DOHH2 (cell line): Measurements from ENCODE around the gene PBOV1.

Source experiments
- H3F3A ChIP-seq: fragments of 200-600 bp; sonication (generic), shearing (Covaris generic); 2 replicates; pipeline ENCODE4 v1.6.0; 2016; ENCODE audit warnings: antibody characterized with exemption, mild to moderate bottlenecking; ENCODE audit not compliant: control insufficient read depth, insufficient read depth
- H3K27ac ChIP-seq: fragments of 200-600 bp; sonication (generic); 2 replicates; pipeline ENCODE4 v1.5.1; 2014; ENCODE audit warnings: low read depth, mild to moderate bottlenecking, low read length, moderate library complexity
- H3K27me3 ChIP-seq: fragments of 200-600 bp; sonication (generic); 2 replicates; pipeline ENCODE4 v1.6.1; 2014; ENCODE audit warnings: mild to moderate bottlenecking, low read length, mixed read lengths; ENCODE audit not compliant: control insufficient read depth
- H3K36me3 ChIP-seq: fragments of 200-600 bp; sonication (generic); 2 replicates; pipeline ENCODE4 v1.6.1; 2014; ENCODE audit warnings: mild to moderate bottlenecking, low read length, moderate library complexity, mixed read lengths; ENCODE audit not compliant: control insufficient read depth
- H3K4me1 ChIP-seq: fragments of 200-600 bp; sonication (generic); 2 replicates; pipeline ENCODE4 v1.6.1; 2014; ENCODE audit warnings: mild to moderate bottlenecking, low read length, mixed read lengths; ENCODE audit not compliant: control insufficient read depth
- H3K4me2 ChIP-seq: fragments of 200-600 bp; sonication (generic); 2 replicates; pipeline ENCODE4 v1.6.0; 2014; ENCODE audit warnings: mild to moderate bottlenecking, low read length, moderate library complexity
- H3K4me3 ChIP-seq: fragments of 200-600 bp; sonication (generic); 2 replicates; pipeline ENCODE4 v1.5.1; 2014; ENCODE audit warnings: mild to moderate bottlenecking, low read length, mixed read lengths
- H3K79me2 ChIP-seq: fragments of 200-600 bp; sonication (generic); 2 replicates; pipeline ENCODE4 v1.6.1; 2014; ENCODE audit warnings: mild to moderate bottlenecking, low read length, mixed read lengths; ENCODE audit not compliant: control insufficient read depth
- H3K9me2 ChIP-seq: fragments of 200-600 bp; sonication (generic); replicated peaks from 2 replicates; pipeline ENCODE4 v1.6.1; 2014; ENCODE audit warnings: mild to moderate bottlenecking, low read length, mixed read lengths; ENCODE audit not compliant: control insufficient read depth
- H3K9me3 ChIP-seq: fragments of 200-600 bp; sonication (generic); 2 replicates; pipeline ENCODE4 v1.6.1; 2014; ENCODE audit warnings: antibody characterized with exemption, low read length, mixed read lengths; ENCODE audit not compliant: control insufficient read depth, insufficient read depth
- H4K20me1 ChIP-seq: fragments of 200-600 bp; sonication (generic); 2 replicates; pipeline ENCODE4 v1.6.0; 2014; ENCODE audit warnings: low read depth, mild to moderate bottlenecking, antibody characterized with exemption, low read length, moderate library complexity; ENCODE audit not compliant: control insufficient read depth, insufficient read depth
- EZH2phosphoT487 ChIP-seq: fragments of 200-600 bp; sonication (generic); IDR thresholded peaks from 2 replicates; pipeline ENCODE4 v1.6.1; 2017; ENCODE audit warnings: borderline replicate concordance, mild to moderate bottlenecking, antibody characterized with exemption, low read length, moderate library complexity, mixed read lengths
- TF ChIP-seq, protein P1 (sequence below): fragments of 200-600 bp; sonication (generic); IDR thresholded peaks from one replicate; pipeline ENCODE4 v1.5.1; 2014; ENCODE audit warnings: antibody characterized with exemption, mild to moderate bottlenecking, low read depth, low read length; ENCODE audit not compliant: poor library complexity, severe bottlenecking

Gene PBOV1

DNA sequence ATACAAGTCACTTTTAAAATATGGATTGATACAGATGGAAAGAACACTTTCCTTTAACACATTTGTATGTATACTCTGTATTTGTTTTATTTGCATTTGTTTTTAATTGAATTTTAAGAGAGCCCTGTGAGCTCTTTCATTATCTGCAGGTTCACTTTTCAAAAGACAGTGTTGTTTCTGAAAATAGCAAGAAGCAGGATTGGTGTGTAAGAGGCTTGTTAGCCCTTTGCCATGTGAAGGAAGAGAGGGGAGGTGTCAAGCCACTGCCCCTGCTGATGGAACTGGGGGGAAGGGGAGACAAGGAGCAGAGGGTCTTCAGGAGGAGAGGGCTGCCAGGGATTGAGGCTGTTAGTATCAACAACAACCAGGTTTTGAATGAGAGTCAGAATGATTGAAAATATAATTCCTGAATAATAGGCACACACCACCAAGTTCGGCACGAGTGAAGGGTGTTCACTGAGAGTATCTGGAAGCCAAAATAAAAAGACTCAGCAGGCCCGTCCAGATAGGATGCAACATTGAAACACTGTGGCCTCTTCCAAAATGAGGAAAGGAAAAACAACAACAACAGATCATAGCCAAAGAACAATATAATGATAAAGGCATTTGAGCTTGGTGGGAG lies 12.6 kb upstream of the PBOV1 start:
- Histone ChIP-seq H3K79me2 (no peaks in the 10 kb centered on the region), H3K9me3 (no peaks in the 10 kb centered on the region), H3K4me2 (no peak overlapping the region), H3K36me3 (no peaks in the 10 kb centered on the region), H3K4me3 (no peak overlapping the region), H3F3A (no peaks in the 10 kb centered on the region), H3K27me3 (no peaks in the 10 kb centered on the region), H4K20me1 (no peaks in the 10 kb centered on the region), H3K4me1 (peaks cover 7% of the 10 kb centered on the region), H3K9me2 (no peaks in the 10 kb centered on the region), H3K27ac (no peak overlapping the region)
- TF ChIP-seq, protein P1, sequence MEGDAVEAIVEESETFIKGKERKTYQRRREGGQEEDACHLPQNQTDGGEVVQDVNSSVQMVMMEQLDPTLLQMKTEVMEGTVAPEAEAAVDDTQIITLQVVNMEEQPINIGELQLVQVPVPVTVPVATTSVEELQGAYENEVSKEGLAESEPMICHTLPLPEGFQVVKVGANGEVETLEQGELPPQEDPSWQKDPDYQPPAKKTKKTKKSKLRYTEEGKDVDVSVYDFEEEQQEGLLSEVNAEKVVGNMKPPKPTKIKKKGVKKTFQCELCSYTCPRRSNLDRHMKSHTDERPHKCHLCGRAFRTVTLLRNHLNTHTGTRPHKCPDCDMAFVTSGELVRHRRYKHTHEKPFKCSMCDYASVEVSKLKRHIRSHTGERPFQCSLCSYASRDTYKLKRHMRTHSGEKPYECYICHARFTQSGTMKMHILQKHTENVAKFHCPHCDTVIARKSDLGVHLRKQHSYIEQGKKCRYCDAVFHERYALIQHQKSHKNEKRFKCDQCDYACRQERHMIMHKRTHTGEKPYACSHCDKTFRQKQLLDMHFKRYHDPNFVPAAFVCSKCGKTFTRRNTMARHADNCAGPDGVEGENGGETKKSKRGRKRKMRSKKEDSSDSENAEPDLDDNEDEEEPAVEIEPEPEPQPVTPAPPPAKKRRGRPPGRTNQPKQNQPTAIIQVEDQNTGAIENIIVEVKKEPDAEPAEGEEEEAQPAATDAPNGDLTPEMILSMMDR: no peak
- no peak for TF ChIP-seq EZH2phosphoT487

DNA sequence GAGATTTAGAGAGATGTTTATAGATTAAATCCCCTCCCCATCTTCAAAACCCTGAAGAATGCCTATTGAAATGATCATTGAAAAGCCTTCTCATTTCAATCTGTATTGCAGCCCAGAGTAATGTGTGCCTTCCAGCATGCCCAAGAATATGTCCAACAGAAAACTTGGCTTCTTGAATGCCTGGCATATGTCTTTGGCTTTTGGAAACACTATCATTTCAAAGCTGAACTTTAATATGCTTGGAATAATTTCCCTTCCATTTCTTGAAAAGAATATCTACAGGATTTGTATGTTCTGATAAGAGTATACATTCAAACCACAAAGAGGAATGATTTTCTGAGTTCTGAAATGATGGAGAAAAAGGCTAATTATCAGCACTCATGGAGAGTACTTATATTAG lies 11.9 kb upstream of the PBOV1 start:
- no peak for TF ChIP-seq EZH2phosphoT487
- TF ChIP-seq, protein P1: no peak
- peaks cover 7% of the 10 kb centered on the region for H3K4me1 ChIP-seq
- H3K27me3 ChIP-seq: no peaks in the 10 kb centered on the region
- H4K20me1 ChIP-seq: no peaks in the 10 kb centered on the region
- no peak overlapping the region for H3K4me2 ChIP-seq
- H3K27ac ChIP-seq: no peak overlapping the region
- H3K36me3 ChIP-seq: no peaks in the 10 kb centered on the region
- H3K79me2 ChIP-seq: no peaks in the 10 kb centered on the region
- H3K4me3 ChIP-seq: no peak overlapping the region
- no peaks in the 10 kb centered on the region for H3K9me2 ChIP-seq
- H3K9me3 ChIP-seq: no peaks in the 10 kb centered on the region
- H3F3A ChIP-seq: no peaks in the 10 kb centered on the region

DNA sequence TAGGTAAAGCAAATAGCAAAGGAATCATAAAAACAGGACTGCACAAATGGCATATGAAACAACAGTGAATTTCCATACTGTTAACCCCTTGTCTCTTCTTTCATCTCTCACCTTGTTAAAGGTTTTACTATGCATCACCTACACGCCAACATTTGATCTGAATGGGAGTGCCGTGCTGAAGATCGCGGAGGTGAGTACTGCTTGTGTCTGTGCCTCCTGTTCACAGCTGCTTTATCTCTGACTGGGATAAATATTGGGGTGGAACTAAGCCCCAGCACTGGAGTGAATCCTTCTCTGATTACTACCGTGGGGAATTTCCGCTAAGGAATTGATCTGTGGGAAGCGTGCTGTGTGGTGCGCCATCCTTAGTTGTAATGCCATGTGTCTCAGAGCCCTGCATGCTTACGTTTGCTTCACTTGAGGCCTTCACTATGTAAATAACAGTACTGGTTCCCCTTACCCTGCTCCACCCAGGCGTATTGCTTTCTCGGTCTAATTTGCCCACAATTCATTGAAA lies 11.4 kb upstream of the PBOV1 start:
- no peak overlapping the region for H3K4me2 ChIP-seq
- H3K79me2 ChIP-seq: no peaks in the 10 kb centered on the region
- H4K20me1 ChIP-seq: no peaks in the 10 kb centered on the region
- TF ChIP-seq EZH2phosphoT487: no peak
- TF ChIP-seq, protein P1: no peak
- H3K9me3 ChIP-seq: no peaks in the 10 kb centered on the region
- no peak overlapping the region for H3K4me3 ChIP-seq
- H3K27ac ChIP-seq: no peak overlapping the region
- peaks cover 7% of the 10 kb centered on the region for H3K4me1 ChIP-seq
- no peaks in the 10 kb centered on the region for H3K36me3 ChIP-seq
- H3K9me2 ChIP-seq: no peaks in the 10 kb centered on the region
- no peaks in the 10 kb centered on the region for H3K27me3 ChIP-seq
- no peaks in the 10 kb centered on the region for H3F3A ChIP-seq
